ENCODE results near the gene LPAR1.

Gene LPAR1

DNA sequence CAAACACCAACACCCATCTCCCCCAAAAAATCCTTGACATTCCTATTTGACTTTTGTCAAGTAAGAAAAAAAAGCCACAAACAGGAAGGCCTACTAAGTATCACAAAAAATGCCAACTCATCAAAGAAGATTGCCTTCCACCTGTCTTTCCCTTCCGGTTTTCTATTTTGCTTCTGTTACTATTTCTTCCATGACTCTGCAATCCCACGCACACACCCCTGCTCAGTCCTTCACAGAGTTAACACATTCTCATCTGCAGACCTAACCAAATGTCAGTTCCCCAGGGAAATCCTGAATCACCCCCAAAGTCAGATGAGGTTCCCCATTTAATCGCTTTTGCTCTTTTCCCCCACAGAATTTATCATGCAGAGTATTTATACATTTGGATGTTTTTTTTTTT is 15.1 kb downstream of the LPAR1 start:
- Histone ChIP-seq H3K36me3 (ENCODE audit: insufficient read depth, low read length) (no peaks in the 10 kb centered on the region), H3K4me1 (ENCODE audit: insufficient read depth, low read length, poor library complexity, severe bottlenecking) (no peaks in the 10 kb centered on the region), H3F3A (ENCODE audit: low read depth) (no peaks in the 10 kb centered on the region), H3K9me2 (replicated peaks; ENCODE audit: low read depth, low read length) (no peaks in the 10 kb centered on the region), H3K9ac (ENCODE audit: low read depth, low read length, poor library complexity, severe bottlenecking) (no peak overlapping the region), H4K20me1 (ENCODE audit: insufficient read depth, low read length, poor library complexity, severe bottlenecking) (no peaks in the 10 kb centered on the region), H3K9me3 (ENCODE audit: insufficient read depth, low read depth, low read length) (no peaks in the 10 kb centered on the region), H3K79me2 (ENCODE audit: insufficient read depth, low read length) (no peaks in the 10 kb centered on the region), H3K4me2 (ENCODE audit: low read depth, low read length, poor library complexity, severe bottlenecking) (no peak overlapping the region), H3K27me3 (ENCODE audit: insufficient read depth, low read length, poor library complexity, severe bottlenecking) (no peaks in the 10 kb centered on the region), H2AFZ (ENCODE audit: low read length) (no peak overlapping the region), H3K4me3 (ENCODE audit: low read length, poor library complexity, severe bottlenecking) (no peak overlapping the region)
- TF ChIP-seq, protein P1, sequence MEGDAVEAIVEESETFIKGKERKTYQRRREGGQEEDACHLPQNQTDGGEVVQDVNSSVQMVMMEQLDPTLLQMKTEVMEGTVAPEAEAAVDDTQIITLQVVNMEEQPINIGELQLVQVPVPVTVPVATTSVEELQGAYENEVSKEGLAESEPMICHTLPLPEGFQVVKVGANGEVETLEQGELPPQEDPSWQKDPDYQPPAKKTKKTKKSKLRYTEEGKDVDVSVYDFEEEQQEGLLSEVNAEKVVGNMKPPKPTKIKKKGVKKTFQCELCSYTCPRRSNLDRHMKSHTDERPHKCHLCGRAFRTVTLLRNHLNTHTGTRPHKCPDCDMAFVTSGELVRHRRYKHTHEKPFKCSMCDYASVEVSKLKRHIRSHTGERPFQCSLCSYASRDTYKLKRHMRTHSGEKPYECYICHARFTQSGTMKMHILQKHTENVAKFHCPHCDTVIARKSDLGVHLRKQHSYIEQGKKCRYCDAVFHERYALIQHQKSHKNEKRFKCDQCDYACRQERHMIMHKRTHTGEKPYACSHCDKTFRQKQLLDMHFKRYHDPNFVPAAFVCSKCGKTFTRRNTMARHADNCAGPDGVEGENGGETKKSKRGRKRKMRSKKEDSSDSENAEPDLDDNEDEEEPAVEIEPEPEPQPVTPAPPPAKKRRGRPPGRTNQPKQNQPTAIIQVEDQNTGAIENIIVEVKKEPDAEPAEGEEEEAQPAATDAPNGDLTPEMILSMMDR (conservative IDR thresholded peaks at IDR 0.05; ENCODE audit: low read length): no peak
- TF ChIP-seq EZH2phosphoT487 (IDR thresholded peaks at IDR 0.05; ENCODE audit: borderline replicate concordance): no peak

DNA sequence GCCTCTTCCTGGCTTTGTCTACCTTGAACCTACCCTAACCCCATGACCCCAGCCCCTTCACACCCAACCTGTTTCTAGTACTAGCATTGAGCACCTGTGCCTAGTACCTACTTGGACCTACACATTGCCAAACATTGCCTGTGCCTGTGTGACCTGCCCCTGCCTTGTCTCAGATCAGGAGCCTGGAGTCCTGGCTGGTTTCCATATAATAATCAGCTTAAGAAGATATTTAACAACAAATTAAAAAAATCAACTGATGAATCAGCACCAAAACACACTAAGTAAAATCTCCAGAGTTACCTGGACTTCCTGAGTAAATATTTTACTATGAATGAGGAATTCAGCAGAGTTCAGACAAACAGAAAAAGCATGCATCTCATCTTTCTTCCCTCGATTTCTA is 17.7 kb downstream of the LPAR1 start:
- TF ChIP-seq, protein P1 (conservative IDR thresholded peaks at IDR 0.05; ENCODE audit: low read length): no peak
- Histone ChIP-seq H2AFZ (ENCODE audit: low read length) (no peak overlapping the region), H3K36me3 (ENCODE audit: insufficient read depth, low read length) (no peaks in the 10 kb centered on the region), H3K9me3 (ENCODE audit: insufficient read depth, low read depth, low read length) (no peaks in the 10 kb centered on the region), H3K9me2 (replicated peaks; ENCODE audit: low read depth, low read length) (no peaks in the 10 kb centered on the region), H3K4me3 (ENCODE audit: low read length, poor library complexity, severe bottlenecking) (no peak overlapping the region), H4K20me1 (ENCODE audit: insufficient read depth, low read length, poor library complexity, severe bottlenecking) (no peaks in the 10 kb centered on the region), H3K79me2 (ENCODE audit: insufficient read depth, low read length) (no peaks in the 10 kb centered on the region), H3K27me3 (ENCODE audit: insufficient read depth, low read length, poor library complexity, severe bottlenecking) (no peaks in the 10 kb centered on the region), H3K4me1 (ENCODE audit: insufficient read depth, low read length, poor library complexity, severe bottlenecking) (no peaks in the 10 kb centered on the region), H3K9ac (ENCODE audit: low read depth, low read length, poor library complexity, severe bottlenecking) (no peak overlapping the region), H3K4me2 (ENCODE audit: low read depth, low read length, poor library complexity, severe bottlenecking) (no peak overlapping the region), H3F3A (ENCODE audit: low read depth) (no peaks in the 10 kb centered on the region)

DNA sequence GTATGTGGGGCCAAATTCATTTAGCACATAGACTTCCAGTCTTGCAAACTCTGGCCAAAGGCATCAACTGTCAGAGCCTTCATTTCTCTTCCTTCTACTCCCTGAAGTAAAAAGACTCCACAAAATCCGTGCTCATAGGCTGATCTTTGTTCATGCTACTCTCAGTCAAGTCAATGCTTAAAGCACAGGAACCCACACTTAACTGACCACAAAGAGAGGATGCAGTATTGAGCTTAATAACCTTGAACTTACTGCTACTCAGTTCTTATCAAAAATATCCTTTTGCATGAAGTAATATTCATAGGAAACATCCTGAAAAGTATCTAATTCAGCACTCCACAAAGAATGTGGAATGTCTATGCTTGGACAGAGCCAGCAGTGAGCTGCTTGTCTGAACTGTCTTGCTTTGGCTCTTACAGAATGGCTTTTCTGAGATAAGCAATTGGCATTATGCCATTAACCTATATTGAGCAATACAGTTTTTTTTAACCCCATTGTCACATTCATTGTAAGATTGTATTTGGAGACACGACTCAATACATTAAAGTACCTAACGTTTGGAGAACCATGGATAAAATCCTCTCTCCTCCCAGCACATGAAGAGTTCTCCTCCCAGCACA is 21.7 kb downstream of the LPAR1 start:
- H3K79me2 ChIP-seq (ENCODE audit: insufficient read depth, low read length): no peaks in the 10 kb centered on the region
- H3K9ac ChIP-seq (ENCODE audit: low read depth, low read length, poor library complexity, severe bottlenecking): no peak overlapping the region
- no peaks in the 10 kb centered on the region for H3K9me3 ChIP-seq (ENCODE audit: insufficient read depth, low read depth, low read length)
- H3K9me2 ChIP-seq (replicated peaks; ENCODE audit: low read depth, low read length): no peaks in the 10 kb centered on the region
- no peak overlapping the region for H2AFZ ChIP-seq (ENCODE audit: low read length)
- no peaks in the 10 kb centered on the region for H3K4me1 ChIP-seq (ENCODE audit: insufficient read depth, low read length, poor library complexity, severe bottlenecking)
- no peak overlapping the region for H3K4me3 ChIP-seq (ENCODE audit: low read length, poor library complexity, severe bottlenecking)
- no peaks in the 10 kb centered on the region for H3K36me3 ChIP-seq (ENCODE audit: insufficient read depth, low read length)
- H3F3A ChIP-seq (ENCODE audit: low read depth): no peaks in the 10 kb centered on the region
- H3K27me3 ChIP-seq (ENCODE audit: insufficient read depth, low read length, poor library complexity, severe bottlenecking): no peaks in the 10 kb centered on the region
- no peak overlapping the region for H3K4me2 ChIP-seq (ENCODE audit: low read depth, low read length, poor library complexity, severe bottlenecking)
- no peaks in the 10 kb centered on the region for H4K20me1 ChIP-seq (ENCODE audit: insufficient read depth, low read length, poor library complexity, severe bottlenecking)
- no peak for TF ChIP-seq EZH2phosphoT487 (IDR thresholded peaks at IDR 0.05; ENCODE audit: borderline replicate concordance)
- TF ChIP-seq, protein P1 (conservative IDR thresholded peaks at IDR 0.05; ENCODE audit: low read length): no peak
